ENCODE measurements around the gene BORCS6.

DNA sequence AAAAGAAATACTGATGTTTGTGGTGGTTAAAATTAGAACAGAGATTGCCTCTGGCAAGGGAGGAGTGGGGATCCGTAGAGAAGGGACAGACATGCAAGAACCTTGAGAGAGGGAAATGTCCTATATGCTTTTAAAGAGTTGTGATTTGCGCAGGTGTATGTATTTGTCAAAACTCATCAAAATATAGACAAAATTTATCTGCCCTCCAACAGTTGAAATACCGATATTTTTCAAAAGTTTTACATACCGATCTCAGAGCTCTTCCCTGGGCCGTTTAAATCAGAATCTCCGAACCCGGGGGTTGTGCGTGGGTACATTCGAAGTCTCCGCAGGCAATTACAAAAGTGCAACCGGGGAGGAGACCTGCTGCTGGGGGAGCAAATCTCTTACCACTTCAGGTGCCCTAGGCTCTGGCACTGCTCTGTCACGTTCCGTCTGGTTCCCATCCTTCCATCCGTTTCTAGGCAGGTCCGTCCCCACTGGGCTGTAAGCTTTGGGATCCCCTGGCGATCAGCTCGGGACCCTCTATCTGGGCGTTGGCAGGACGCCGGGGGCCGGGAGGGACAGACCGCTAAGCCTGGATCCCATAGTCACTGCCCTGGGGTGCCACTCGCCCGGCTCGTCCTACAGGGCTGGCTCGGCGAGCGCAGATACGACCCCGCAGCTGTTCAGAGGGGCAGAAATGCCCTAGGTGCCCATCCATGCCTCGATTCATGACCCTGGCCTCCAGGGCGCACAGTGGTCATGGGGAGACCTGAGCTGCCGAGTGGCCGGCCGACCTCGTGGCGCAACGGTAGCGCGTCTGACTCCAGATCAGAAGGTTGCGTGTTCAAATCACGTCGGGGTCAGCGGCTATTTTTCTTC lies 4.2 kb downstream of the BORCS6 start:
- TF ChIP-seq, protein P1, sequence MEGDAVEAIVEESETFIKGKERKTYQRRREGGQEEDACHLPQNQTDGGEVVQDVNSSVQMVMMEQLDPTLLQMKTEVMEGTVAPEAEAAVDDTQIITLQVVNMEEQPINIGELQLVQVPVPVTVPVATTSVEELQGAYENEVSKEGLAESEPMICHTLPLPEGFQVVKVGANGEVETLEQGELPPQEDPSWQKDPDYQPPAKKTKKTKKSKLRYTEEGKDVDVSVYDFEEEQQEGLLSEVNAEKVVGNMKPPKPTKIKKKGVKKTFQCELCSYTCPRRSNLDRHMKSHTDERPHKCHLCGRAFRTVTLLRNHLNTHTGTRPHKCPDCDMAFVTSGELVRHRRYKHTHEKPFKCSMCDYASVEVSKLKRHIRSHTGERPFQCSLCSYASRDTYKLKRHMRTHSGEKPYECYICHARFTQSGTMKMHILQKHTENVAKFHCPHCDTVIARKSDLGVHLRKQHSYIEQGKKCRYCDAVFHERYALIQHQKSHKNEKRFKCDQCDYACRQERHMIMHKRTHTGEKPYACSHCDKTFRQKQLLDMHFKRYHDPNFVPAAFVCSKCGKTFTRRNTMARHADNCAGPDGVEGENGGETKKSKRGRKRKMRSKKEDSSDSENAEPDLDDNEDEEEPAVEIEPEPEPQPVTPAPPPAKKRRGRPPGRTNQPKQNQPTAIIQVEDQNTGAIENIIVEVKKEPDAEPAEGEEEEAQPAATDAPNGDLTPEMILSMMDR (IDR thresholded peaks at IDR 0.05 in 8 of 11, conservative IDR thresholded peaks at IDR 0.05 in 3 of 11), result no peak
- TF ChIP-seq POLR2AphosphoS5 (IDR thresholded peaks at IDR 0.05), result peak; percentile 87 to 94 (median 89)
- peak; percentile 24 to 54 (median 47) for TF ChIP-seq POLR2A (IDR thresholded peaks at IDR 0.05)
